ENCODE data around the gene NAT9.

The NAT9 gene

DNA sequence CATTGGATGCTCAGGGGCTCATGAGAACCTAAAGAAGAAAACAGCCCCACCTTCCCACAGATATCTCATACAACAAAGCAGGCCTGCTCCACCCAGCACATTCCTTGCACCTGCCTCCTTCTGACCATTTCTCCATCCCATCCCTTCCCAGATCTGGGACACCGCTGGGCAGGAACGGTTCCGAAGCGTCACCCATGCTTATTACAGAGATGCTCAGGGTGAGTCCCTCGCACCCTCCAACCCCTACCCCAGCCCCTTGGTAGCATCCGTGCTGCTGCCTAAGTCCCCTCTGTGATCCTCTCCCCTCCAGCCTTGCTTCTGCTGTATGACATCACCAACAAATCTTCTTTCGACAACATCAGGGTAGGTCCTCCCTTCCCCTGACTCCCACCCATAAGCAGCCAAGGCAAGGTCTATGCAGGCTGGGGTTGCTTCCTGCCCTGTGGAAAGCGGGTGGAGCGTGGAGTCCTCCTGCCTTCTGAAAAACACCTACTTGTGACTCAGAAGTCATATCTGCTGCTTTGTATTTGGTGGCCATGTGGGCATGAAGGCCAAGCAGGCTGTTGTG lies 33.1 kb downstream of the NAT9 start:
- no peak for DNase-seq

DNA sequence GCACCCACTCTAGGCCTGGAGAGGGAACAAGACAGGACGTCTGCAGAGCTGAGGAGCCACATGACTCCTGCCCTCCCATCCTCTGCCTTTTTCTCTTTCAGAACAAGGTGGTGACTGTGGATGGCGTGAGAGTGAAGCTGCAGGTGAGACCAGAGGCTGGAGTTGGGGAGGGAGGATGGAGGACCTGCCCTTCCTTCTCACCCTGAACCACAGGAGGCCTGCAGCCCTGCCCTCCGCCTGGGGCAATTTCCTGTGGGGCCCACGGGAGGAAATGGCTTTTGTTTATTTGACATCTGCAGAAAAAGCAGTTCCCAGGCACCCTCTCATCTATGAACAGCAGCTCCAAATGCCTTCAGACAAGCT lies 34.0 kb downstream of the NAT9 start:
- peak; percentile 53 to 59 for DNase-seq

DNA sequence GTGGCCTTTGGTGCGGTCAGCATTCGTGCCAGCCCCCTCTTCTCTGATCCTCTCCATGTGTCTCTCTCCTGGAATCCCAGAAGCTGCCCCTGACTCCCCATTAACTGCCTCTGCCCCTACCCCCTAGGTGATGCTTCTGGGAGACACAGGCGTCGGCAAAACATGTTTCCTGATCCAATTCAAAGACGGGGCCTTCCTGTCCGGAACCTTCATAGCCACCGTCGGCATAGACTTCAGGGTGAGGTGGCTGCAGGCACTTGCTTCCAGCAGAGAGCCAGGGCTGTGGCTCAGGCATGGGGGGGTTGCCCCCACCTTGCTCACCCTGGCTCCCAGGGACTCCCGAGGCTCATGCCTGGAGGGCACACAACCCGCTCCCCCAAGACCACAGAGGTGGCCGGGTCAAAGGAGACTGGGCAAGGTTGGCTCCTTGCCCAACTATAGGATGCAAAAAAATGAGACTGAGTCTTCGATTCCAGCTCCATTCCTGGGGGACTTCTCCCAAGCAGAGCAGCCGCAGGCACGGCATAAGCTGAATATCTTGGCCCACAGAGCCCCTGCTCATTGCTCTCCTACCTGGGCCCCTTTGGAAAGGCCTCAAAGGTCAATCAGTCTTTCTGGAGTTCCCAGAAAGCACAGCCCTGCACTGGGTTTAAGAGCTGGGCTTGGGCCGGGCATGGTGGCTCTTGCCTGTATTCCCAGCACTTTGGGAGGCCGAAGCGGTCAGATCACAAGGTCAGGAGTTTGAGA lies 35.3 kb downstream of the NAT9 start:
- no peak for DNase-seq

DNA sequence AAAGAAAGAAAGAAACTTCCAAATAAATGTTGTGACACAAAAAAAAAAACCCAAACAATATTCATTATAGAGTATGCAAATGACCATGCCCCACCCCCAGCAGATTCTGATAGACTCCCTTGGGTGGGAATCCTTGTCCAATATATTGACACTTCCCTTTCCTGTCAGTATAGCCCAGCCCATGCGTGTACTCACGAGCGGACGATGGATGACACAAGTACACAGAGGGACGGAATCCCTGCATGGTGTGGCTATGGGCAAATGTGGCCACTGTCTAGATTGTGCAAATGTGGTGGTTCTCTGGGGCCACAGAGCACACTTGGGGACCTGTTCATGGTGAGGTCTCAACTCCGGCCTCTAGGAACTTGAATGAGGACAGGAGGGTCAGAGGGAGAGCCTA lies 36.0 kb downstream of the NAT9 start:
- DNase-seq = no peak

DNA sequence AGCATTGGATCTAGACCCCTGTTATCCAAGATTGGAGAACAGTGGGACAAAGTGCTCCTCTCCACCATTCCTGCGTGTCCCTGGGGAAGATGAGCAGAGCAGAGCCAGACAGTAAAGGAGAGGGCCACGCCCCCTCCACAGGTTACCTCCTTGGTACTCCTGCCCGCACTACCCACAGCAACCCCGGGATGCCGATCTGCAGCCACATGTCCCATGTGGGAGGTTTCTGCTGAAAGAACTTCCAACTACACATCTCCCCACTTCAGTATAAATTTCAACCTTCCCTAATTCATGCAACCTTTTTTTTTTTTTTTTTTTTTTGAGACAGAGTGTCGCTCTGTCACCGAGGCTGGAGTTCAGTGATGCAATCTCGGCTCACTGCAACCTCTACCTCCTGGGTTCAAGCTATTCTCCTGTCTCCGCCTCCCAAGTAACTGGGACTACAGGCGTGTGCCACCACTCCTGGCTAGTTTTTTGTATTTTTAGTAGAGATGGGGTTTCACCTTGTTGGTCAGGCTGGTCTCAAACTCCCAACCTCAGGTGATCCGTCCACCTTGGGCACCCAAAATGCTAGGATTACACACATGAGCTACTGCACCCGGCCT lies 36.8 kb downstream of the NAT9 start:
- no peak for DNase-seq

DNA sequence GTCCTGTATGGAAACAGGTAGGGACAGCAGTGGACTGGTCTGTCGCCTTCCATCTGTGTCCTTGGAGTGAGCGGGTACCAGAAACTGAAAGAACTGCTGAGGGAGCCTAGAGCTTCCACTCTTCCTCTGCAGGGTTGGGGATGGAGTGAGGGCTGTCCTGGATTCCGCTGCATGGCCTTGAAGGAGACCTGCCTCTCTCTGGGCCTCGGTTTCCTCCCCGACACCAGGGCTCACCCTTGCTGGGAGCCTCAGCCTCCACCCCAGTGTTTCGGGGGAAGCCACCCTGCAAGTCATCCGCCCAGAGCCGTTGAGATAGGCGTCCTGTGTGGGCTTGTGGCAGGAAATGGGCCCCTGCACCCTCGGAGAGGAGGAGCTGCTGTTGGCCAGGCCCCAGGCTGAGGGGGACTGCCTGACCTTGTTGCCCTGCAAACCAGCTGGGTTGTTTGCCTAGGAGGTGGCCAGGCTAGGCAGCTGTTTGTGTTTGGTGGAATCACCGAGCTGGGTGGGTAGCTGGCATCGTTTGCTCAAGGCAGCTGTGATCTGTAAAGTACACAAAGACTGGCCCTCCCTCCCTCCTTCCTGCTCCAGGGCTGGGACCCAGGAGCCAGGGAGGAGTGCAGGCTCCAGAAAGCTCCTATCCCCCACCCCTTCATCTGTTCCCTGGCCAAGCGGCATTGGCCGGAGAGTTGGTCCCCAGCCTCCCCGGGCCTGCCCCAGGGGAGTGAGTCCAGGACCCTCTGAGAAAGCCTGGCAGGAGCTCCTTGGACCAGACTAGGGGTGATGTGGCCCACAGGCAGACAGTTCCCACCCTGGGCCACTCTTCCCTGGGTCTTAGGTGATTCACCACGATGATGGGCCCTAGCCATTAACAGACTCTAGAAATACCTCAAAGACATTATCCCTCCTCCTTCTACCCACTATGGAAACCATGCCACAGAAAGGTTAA lies 37.8 kb downstream of the NAT9 start:
- peak; percentile 78 to 82 for DNase-seq

DNA sequence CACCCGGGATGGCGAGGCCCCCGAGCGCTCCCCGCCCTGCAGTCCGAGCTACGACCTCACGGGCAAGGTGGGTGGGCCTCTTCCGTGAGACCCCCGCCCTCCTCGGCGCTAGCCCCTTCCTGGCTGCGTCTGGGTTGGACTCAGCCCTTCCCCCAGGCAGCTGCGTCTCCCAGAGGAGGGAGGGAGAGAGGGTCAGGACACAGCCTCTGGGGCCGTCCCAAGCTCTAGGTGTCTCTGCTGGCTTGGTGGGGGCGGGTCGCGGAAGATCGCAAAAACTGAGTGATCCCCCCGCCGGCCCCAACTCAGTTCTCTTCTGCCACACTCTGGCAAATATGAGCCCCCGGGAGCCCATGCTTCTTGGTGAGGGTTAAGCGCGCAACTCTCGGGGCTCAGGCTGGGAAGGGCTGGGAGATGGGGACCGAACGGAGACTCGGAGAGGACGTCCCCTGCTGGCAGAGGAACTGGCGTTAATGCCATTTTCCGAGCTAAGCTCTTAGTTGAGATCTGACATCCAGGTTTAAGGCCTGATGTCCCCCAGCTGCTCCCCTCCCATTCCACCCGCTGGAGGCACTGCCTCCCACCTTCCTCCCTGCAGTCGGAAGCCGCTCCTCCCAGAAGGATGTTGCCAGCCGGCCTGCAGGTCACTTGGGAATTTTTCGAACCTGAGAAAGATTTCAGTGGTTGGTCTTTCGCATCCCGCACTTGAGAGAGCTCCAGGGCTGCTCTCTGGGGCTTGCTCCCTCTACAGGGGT lies 38.7 kb downstream of the NAT9 start:
- peak; percentile 41 to 51 for DNase-seq

DNA sequence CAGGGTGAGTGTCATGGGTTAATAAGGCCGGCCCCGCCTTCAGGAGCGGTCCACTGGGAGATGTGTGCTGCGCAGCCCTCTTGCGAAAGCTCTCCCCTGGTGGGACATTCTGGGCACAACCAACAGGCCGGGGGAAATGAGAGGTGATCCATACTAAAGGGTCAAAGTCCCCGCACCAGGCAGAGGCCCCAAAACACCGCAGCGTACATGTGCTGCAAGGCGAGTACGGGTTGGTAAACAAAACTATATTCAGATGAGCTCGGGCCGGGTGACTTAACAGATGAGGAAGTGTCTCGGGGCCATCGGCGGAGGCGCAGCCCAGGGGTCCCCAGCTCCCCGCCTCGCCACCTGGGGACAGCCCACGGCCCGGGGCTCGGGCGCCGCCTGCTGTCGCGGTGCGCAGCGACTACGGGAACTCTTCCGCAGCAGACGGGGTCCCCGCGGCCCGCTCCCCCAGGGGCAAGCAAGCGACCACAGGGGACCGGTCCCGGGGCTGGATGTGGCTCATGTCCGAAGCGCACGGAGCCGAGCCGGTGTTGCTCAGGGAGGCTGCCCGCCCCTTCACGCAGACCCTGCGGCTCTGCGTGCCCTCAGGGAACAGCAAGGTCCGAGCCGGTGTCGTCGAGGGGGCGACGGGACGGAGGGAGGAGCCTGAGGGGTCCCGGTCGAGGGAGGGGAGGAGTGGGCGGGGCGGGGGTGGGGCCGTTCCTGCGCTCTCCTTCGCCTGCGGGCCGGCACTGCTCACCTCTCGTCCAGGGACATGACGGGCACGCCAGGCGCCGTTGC lies 39.4 kb downstream of the NAT9 start, which contains the start of gene RAB37:
RAB37 (plus strand) TSS at position 744 of the 786 bp plus-strand sequence; CDS start at position 761, 17 bp downstream.
- peak; percentile 60 to 76 for DNase-seq

DNA sequence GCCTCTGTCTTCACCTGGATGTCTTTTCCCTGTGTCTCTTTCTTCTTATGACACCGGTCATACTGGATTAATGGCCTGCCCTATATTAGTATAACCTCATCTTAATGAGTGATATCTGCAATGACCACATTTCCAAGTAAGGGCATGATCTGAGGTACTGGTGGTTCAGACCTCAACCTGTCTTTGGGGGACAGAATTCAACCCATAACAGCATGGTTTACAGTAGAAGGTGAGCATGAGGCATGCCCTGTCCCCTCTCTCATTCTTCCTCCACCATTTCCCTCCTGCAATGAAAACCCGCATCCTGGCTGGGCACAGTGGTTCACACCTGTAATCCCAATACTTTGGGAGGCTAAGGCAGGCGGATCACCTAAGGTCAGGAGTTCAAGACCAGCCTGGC lies 41.9 kb downstream of the NAT9 start:
- DNase-seq = no peak

DNA sequence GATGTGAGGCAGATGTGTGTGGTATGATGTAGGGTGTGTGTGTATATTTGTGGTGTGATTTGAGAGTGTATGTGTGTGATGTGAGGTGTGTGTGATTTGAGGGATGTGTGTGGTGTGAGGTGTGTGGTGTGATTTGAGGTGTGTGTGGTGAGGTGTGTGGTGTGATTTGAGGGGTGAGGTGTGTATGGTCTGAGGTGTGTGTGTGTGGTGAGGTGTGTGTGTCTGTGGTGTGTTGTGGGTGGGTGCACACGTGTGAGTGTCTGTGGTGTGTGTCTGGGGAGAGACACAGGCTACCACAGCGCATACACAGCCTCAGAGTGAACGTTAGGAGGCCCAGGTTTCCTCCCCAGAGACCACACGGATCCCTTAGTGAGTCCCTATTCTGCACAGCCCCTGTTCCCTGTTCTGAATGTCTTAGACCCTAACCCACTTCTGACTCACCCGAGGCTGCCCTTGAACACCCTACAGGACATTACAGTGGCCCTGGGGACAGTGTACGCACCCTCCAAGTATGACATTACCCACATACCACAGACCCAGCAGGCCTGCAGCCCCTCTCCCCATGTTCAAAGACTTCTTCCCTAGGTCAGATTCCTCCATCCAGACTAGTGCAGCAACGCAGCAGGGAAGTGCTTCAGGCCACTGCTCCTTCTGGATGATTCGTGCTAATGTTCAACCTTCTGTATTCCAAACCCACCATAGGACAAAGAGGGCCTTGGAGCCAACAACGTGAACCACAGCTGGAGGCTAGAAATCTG lies 42.6 kb downstream of the NAT9 start:
- peak; percentile 37 to 45 for DNase-seq

DNA sequence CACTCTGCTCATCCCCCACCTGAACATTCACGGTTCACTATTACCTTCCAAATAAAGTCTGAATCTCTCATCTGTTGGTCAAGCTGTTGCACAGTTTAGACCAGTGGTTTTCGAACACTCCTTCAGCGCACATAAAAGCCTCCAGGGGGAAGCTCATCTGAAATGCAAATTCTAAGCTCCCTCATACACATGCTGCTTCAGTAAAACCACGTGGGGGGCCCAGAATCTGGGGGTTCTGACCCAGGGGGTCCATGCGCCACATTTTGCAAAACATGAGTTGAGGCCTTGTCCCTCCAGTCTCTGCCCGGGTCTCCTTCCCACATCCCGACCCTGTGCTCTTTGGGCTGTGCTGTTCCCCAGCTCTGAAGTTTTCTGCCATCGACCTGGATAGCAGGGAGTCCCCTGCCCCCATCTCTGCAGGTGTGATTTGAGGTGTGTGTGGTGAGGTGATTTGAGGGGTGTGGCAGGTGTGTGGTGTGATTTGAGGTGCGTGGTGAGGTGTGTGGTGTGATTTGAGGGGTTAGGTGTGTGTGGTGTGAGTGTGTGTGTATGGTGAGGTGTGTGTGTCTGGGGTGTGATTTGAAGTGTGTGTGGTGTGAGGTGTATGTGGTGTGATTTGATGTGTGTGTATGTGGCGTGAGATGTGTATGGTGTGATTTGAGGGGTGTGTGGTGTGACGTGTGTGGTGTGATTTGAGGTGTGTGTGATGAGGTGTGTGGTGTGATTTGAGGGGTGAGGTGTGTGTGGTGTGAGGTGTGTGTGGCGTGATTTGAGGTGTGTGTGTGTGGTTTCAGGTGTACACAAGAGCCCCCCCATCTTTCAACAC lies 43.9 kb downstream of the NAT9 start:
- DNase-seq = no peak

DNA sequence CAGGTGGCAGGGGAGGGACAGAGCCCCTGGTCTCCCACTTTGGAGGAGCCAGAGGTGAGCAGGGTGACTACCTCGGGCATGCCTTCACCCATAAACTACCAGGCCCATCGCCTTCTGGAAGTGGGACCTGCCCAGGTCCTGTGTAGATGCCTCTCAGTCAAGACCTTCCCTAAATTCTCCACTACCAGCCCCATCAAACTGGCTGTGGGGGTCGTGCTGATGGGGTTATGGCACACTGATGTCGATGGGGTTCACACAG lies 44.9 kb downstream of the NAT9 start:
- DNase-seq = no peak

DNA sequence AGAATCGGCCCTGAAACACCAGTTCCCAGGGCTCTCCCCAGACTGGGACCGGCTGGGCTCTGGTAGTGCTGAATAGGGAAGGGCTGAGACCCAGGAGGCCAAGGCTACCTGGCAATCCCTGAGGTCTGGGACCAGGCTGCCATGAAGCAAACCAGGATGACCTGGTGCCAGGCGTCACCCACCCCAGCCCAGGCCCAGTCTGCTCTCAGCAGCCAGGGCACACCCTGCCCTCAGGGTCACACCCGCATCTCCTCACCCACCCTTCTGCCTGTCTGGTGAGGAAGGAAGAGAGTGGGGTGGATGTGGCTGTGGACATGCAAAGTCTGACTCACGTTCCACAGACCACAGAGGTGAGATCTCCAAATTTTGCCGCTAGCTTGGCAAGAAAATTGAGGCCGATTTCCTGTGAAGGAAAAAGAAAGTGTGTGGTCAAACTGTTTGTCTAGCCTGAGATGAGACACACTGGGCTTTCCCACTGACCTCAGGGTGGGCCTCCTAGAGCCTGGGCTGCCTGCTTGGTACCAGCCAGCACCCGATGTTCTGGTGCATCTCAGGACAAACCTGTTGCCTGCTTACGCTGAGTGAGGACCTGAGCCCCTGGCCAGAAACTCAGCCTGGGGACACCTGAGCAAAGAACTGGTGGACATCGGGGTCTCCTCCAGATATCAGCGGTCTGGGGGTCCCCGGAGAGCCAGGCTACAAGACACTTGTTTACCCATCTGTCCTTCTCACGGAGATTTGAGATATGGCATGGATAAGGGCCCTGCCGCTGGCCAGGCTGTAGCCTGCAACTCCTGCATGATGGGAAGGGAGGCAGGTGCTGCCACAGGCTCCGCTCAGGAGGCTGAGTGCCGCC lies 45.4 kb downstream of the NAT9 start:
- DNase-seq = peak; percentile 72 to 79

DNA sequence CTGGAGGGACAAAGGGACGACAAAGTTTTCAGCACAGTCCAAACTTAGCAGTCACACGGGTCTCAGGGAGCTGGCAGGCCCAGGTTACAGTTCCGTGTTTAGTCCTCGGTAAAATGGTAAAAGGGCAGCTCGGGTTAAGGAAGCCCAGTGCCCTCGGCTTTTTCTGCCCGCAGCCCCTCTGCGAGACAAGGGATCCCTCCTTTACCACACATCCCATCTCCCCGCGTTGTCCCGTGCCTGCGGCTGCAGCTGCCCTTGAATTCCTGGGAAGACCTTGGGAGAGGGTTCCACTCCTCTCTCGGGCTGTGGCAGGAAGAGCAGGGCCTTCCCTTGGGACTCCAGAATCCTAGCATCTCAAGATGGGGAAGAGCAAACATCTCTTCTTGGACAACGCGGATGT lies 46.3 kb downstream of the NAT9 start:
- no peak for DNase-seq

DNA sequence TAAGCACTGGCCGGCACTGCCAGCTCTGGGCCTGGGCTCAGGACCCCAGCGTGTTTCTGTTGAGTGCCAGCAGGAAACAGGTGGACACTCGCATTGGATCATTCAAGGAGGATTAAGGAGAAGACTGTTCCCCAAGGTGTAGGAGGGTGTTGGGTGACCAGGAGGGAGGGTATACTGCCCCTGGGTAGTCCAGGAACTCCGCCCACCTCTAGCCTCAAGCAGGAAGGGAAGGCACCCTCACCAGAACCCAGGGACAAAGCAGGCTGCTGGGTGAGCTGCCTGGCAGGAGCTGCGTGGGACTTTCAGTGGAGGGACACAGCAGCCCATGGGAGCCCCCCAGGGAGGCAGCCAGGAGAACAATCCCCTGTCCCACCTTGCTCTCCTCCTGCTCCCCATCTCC lies 46.8 kb downstream of the NAT9 start:
- no peak for DNase-seq

DNA sequence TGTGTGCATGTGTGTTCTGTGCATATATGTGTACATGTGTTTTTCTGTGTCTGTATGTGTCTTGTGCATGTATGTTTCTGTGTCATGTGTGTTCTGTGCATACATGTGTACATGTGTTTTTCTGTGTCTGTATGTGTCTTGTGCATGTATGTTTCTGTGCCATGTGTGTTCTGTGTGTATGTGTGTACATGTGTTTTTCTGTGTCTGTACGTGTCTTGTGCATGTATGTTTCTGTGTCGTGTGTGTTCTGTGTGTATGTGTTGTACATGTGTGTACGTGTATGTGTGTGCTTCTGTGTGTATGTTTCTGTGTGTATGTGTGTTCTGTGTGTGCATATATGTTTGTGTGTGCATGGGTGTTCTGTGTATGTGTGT lies 47.5 kb downstream of the NAT9 start:
- no peak for DNase-seq

DNA sequence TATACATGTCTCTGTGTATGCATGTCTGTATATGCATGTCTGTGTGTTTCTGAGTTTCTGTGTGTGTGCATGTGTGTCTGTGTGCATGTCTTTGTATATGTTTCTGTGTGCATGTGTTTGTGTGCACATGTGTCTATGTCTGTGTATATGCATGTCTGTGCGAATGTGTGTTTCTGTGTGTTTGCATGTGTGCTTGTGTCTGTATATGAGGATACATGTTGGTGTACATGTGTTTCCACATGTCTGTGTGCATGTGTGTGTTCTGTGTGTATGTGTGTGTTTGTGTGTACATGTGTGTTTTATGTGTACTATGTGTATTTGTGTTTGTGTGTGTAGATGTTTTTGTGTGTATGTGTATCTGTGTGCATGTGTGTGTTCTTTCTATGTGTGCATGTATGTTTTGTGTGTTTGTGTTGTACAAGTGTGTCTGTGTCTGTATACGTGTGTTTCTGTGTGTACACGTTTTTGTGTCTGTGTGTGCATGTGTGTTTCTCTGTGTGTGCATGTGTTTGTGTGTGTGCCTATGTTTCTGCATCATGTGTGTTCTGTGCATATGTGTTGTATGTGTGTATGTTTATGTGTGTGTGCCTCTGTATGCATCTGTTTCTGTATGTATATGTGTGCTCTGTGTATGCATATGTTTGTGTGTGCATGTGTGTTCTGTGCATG lies 48.0 kb downstream of the NAT9 start:
- no peak for DNase-seq

DNA sequence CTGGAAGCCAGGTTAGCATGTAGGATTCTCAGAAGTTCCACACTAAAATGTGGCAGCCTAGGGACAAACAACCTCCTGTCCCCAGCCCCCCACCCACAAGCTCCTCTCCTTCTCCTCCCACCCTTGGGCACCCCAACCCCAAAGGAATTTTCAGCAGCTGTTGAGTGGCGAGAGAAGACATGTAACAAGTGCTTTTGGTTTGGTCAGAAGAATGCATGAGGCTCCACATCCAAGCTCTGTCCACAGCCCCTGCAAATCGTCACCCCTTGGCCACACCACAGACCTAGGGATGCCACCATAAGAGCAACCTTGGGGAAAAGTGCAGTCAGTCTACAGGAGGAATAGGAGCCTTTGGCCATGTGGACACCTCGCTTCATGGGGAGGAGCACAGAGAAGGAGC lies 51.0 kb downstream of the NAT9 start:
- no peak for DNase-seq

DNA sequence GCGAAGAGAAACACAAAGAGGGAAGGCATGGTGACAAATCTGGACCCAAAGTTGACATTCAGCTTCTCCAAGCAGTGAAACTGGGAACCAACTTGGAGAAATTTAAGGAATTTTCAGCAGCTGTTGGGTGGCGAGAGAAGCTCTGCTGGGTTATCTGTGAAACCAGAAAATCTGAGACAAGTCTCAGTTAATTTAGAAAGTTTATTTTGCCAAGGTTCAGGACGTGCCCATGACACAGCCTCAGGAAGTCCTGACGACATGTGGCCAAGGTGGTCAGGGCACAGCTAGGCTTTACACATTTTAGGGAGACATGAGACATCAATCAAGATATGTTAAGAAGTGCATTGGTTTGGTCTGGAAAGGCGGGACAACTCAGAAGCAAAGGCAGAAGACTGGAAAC lies 52.3 kb downstream of the NAT9 start:
- no peak for DNase-seq

All from CD4-positive, alpha-beta T cell treated with Interleukin-1 beta for 1 hour (primary cell).